DND-41 (cell line): Measurements from ENCODE around the gene GIMAP6.
"Not testable (repeated sequence)": the region's sequence is repeated elsewhere in the genome, so short reads cannot be mapped to it uniquely, and the experiment has no call there.

Source experiments
- ATAC-seq: fragments of 200-7000 bp; cut with Tn5 transposase; 3 replicates; pipeline ENCODE4 v1.9.1; 2021; ENCODE audit warnings: low read depth; ENCODE audit not compliant: insufficient read depth
- DNase-seq: peaks from one replicate; pipeline ENCODE4 v3.0.0-alpha.2; 2020
- H2AFZ ChIP-seq: 2 replicates; pipeline ENCODE4 v1.6.0; 2012; ENCODE audit warnings: low read depth, low read length
- H3K27ac ChIP-seq: 2 replicates; pipeline ENCODE4 v1.5.1; 2012; ENCODE audit warnings: low read length, inconsistent platforms
- H3K27me3 ChIP-seq: fragments of 200-600 bp; sonication (generic); 2 replicates; pipeline ENCODE4 v1.6.0; 2012; ENCODE audit warnings: low read length, mild to moderate bottlenecking, inconsistent platforms; ENCODE audit not compliant: insufficient read depth, poor library complexity
- H3K36me3 ChIP-seq: 2 replicates; pipeline ENCODE4 v1.5.1; 2012; ENCODE audit warnings: low read length, inconsistent platforms; ENCODE audit not compliant: insufficient read depth
- H3K4me1 ChIP-seq: 2 replicates; pipeline ENCODE4 v1.5.1; 2012; ENCODE audit warnings: mild to moderate bottlenecking, low read length; ENCODE audit not compliant: insufficient read depth
- H3K4me2 ChIP-seq: 2 replicates; pipeline ENCODE4 v1.6.0; 2012; ENCODE audit warnings: mild to moderate bottlenecking, moderate library complexity, low read length, inconsistent platforms; ENCODE audit not compliant: insufficient read depth
- H3K4me3 ChIP-seq, 2 experiments: fragments of 200-600 bp in 1 of 2; shearing (Covaris generic) in 1 of 2; 2 replicates each; pipeline ENCODE4 v1.5.1; 2012 to 2016; ENCODE audit warnings: inconsistent platforms in 2 of 2, low read length in 2 of 2, mild to moderate bottlenecking in 2 of 2, low read depth in 1 of 2, moderate library complexity in 1 of 2
- H3K79me2 ChIP-seq: 2 replicates; pipeline ENCODE4 v1.6.0; 2012; ENCODE audit warnings: low read length, inconsistent platforms; ENCODE audit not compliant: insufficient read depth
- H3K9ac ChIP-seq: 2 replicates; pipeline ENCODE4 v1.6.0; 2012; ENCODE audit warnings: low read depth, mild to moderate bottlenecking, inconsistent platforms, low read length, moderate library complexity
- H3K9me3 ChIP-seq: 2 replicates; pipeline ENCODE4 v1.5.1; 2012; ENCODE audit warnings: low read length, moderate library complexity, mild to moderate bottlenecking, inconsistent platforms; ENCODE audit not compliant: insufficient read depth, severe bottlenecking
- H4K20me1 ChIP-seq: 2 replicates; pipeline ENCODE4 v1.6.0; 2012; ENCODE audit warnings: low read length; ENCODE audit not compliant: insufficient read depth
- EZH2 ChIP-seq: IDR thresholded peaks from 3 replicates; pipeline ENCODE4 v1.6.1; 2012; ENCODE audit warnings: borderline replicate concordance, low read depth, mild to moderate bottlenecking, moderate library complexity, low read length, inconsistent platforms; ENCODE audit not compliant: severe bottlenecking
- TF ChIP-seq, protein P1 (sequence below): IDR thresholded peaks from 2 replicates; pipeline ENCODE4 v1.5.1; 2012; ENCODE audit warnings: borderline replicate concordance, low read length, moderate library complexity, mild to moderate bottlenecking; ENCODE audit not compliant: poor library complexity, severe bottlenecking; ENCODE audit errors: extremely low read depth

The GIMAP6 gene

DNA sequence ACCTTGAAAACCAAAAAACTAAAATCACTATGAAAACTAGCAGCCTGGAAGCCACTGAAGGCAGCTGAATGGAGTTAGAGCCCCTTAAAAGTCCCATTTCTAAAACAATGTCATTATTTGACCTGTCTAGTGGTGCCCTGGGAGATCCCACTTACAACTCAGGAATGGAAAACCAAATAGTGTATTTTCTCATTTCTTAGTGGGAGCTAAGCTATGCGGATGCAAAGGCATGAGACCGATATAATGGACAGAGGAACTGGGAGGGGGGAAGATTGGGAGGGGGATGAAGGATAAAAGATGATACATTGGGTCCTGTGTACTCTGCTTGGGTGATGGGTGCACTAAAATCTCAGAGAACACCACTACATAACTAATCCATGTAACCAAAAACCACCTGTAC, 43.5 kb upstream of the GIMAP6 start:
- DNase-seq: no peak
- no peaks in the 10 kb centered on the region for H4K20me1 ChIP-seq
- peak overlapping the region; percentile 95 for H3K27ac ChIP-seq
- ATAC-seq: peak; percentile 36; the same call in 2 of the 3 replicates
- no peaks in the 10 kb centered on the region for H3K27me3 ChIP-seq
- H3K9me3 ChIP-seq: peaks cover 15% of the 10 kb centered on the region
- peak overlapping the region; percentile 53 for H3K4me2 ChIP-seq
- H3K4me1 ChIP-seq: peaks cover 62% of the 10 kb centered on the region
- H3K79me2 ChIP-seq: 0 out of 2 replicates have a peak, but pooled peaks cover 7% of the 10 kb centered on the region
- H3K4me3 ChIP-seq: peak overlapping the region in 1 of 2 experiments; percentile 16; a peak in 1 of 4 replicates
- peak overlapping the region; percentile 53 for H3K9ac ChIP-seq
- TF ChIP-seq, protein P1, sequence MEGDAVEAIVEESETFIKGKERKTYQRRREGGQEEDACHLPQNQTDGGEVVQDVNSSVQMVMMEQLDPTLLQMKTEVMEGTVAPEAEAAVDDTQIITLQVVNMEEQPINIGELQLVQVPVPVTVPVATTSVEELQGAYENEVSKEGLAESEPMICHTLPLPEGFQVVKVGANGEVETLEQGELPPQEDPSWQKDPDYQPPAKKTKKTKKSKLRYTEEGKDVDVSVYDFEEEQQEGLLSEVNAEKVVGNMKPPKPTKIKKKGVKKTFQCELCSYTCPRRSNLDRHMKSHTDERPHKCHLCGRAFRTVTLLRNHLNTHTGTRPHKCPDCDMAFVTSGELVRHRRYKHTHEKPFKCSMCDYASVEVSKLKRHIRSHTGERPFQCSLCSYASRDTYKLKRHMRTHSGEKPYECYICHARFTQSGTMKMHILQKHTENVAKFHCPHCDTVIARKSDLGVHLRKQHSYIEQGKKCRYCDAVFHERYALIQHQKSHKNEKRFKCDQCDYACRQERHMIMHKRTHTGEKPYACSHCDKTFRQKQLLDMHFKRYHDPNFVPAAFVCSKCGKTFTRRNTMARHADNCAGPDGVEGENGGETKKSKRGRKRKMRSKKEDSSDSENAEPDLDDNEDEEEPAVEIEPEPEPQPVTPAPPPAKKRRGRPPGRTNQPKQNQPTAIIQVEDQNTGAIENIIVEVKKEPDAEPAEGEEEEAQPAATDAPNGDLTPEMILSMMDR: no peak
- TF ChIP-seq EZH2: no peak
- no peaks in the 10 kb centered on the region for H3K36me3 ChIP-seq
- H2AFZ ChIP-seq: peak overlapping the region; percentile 19; the same call in 1 of the 2 replicates

DNA sequence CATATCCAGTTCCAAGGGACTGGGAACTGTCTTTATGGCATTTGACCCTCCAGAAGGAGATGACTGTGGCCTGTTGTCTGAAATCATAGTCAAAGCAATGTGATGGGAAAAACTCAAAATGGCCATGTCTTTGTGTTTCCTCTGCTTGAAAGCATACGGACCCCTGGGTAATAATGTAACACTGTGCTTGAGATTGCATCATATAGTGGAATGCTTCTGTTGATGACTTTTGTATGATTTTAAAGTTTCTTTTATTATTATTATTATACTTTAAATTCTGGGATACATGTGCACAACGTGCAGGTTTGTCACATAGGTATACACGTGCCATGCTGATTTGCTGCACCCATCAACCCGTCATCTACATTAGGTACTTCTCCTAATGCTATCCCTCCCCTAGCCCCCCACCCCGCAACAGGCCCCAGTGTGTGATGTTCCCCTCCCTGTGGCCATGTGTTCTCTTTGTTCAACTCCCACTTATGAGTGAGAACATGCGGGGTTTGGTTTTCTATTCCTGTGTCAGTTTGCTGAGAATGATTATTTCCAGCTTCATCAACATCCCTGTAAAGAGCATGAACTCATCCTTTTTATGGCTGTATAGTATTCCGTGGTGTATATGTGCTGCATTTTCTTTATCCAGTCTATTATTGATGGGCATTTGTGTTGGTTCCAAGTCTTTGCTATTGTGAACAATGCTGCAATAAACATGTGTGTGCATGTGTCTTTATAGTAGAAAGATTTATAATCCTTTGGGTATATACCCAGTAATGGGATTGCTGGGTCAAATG, 39.8 kb upstream of the GIMAP6 start:
- not testable (repeated sequence) for H3K4me2 ChIP-seq, H3K79me2 ChIP-seq, DNase-seq, H2AFZ ChIP-seq, H4K20me1 ChIP-seq, H3K4me3 ChIP-seq, H3K27me3 ChIP-seq, H3K36me3 ChIP-seq, ATAC-seq
- peak overlapping the region; percentile 83 for H3K27ac ChIP-seq
- peak overlapping the region; percentile 17; the same call in 1 of the 2 replicates for H3K9ac ChIP-seq
- peaks cover 78% of the 10 kb centered on the region for H3K4me1 ChIP-seq
- peaks cover 19% of the 10 kb centered on the region for H3K9me3 ChIP-seq

DNA sequence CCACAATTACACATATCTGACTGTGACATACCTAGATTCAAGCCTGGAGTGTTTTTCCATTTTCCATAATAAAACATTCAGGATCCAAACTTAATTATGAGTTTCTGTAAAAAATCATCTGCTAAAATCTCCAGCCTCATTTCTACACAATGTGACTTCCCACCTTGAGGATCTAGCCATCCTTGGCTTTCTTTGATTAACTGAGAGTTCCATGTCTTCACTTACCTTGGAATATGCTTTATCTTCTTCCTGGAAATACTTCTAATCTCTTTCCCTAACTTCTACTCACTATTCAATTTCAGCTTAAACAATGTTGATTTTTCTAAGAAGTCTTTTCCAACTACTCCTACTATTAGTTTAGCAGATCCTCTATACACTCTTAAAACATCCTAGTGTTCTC, 36.8 kb upstream of the GIMAP6 start:
- no peak overlapping the region for H2AFZ ChIP-seq
- no peaks in the 10 kb centered on the region for H3K27me3 ChIP-seq
- DNase-seq: no peak
- H3K79me2 ChIP-seq: peaks cover 22% of the 10 kb centered on the region
- peak overlapping the region in 1 of 2 experiments; percentile 3; a peak in 1 of 4 replicates for H3K4me3 ChIP-seq
- peak overlapping the region; percentile 83 for H3K27ac ChIP-seq
- no peaks in the 10 kb centered on the region for H4K20me1 ChIP-seq
- H3K36me3 ChIP-seq: no peaks in the 10 kb centered on the region
- TF ChIP-seq EZH2: no peak
- TF ChIP-seq, protein P1: no peak
- H3K9me3 ChIP-seq: peaks cover 14% of the 10 kb centered on the region
- peak overlapping the region; percentile 39 for H3K4me2 ChIP-seq
- peaks cover 83% of the 10 kb centered on the region for H3K4me1 ChIP-seq
- peak overlapping the region; percentile 44 for H3K9ac ChIP-seq
- ATAC-seq: no peak

DNA sequence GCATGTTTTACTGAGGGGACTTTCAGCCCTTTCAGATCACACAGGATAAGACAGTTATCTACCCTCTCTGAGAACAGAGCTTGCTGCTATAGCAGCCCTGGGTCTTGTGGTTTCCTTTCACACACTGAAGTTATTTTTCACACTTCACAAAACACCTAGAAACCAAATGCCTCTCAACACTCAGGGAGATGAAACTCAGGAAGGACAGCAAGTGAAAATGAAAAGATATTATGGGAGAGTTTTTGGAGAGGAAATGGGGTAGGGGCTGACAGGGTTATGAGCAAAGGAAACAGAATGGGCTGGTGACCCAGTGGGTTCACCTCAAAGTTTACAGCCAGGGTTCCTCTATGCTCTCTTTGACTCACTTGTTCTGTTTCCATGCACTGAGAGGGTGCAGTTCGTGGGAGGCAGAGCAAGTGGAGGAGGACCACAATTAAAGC, 36.3 kb upstream of the GIMAP6 start:
- Histone ChIP-seq H2AFZ (no peak overlapping the region), H3K79me2 (peaks cover 22% of the 10 kb centered on the region), H3K4me2 (peak overlapping the region; percentile 39), H3K9me3 (peaks cover 10% of the 10 kb centered on the region), H3K27me3 (no peaks in the 10 kb centered on the region), H3K27ac (peak overlapping the region; percentile 83), H4K20me1 (no peaks in the 10 kb centered on the region), H3K4me3 (peak overlapping the region in 1 of 2 experiments; percentile 8; a peak in 1 of 4 replicates), H3K36me3 (no peaks in the 10 kb centered on the region), H3K4me1 (peaks cover 88% of the 10 kb centered on the region), H3K9ac (peak overlapping the region; percentile 44)
- TF ChIP-seq EZH2: no peak
- TF ChIP-seq, protein P1: no peak
- peak; percentile 84 for DNase-seq
- ATAC-seq: peak; percentile 80
